Bronchial epithelial cell (primary cell): ENCODE data around the gene ITGBL1. TPM values are rescaled to one million over a fixed set of nuclear protein-coding genes. Genes with fewer than 3 reads are reported as not detected.

Source experiments
- DNase-seq: peaks from one replicate; pipeline ENCODE4 v3.0.0-alpha.2; 2010; ENCODE audit warnings: low read depth
- FAIRE-seq: peaks from 2 replicates; lab custom pipeline; 2011; peaks lifted over from hg19 to GRCh38; lab: Jason Lieb, UNC
- H3K27me3 ChIP-seq: 2 replicates; pipeline ENCODE4 v1.5.1; 2011; ENCODE audit warnings: low read length; ENCODE audit not compliant: control insufficient read depth, insufficient read depth
- H3K36me3 ChIP-seq: 2 replicates; pipeline ENCODE4 v1.5.1; 2011; ENCODE audit warnings: low read length; ENCODE audit not compliant: control insufficient read depth, insufficient read depth
- H3K4me3 ChIP-seq: 2 replicates; pipeline ENCODE4 v1.5.1; 2011; ENCODE audit warnings: mild to moderate bottlenecking, low read depth, low read length, control low read depth
- total RNA-seq: library from RNA; depleted of rRNA; stranded (reverse); fragments of >200 nt; gene quantifications from 2 replicates; pipeline ENCODE4 v1.2.1, GENCODE V29; 2014
- TF ChIP-seq, protein P1 (sequence below): IDR thresholded peaks from 2 replicates; pipeline ENCODE4 v1.5.1; 2011; ENCODE audit warnings: mild to moderate bottlenecking, moderate library complexity, low read length, control low read depth, inconsistent platforms; ENCODE audit not compliant: insufficient read depth, severe bottlenecking

The ITGBL1 gene
- total RNA-seq, 1 donor from 2014 or later = 1.1 TPM

DNA sequence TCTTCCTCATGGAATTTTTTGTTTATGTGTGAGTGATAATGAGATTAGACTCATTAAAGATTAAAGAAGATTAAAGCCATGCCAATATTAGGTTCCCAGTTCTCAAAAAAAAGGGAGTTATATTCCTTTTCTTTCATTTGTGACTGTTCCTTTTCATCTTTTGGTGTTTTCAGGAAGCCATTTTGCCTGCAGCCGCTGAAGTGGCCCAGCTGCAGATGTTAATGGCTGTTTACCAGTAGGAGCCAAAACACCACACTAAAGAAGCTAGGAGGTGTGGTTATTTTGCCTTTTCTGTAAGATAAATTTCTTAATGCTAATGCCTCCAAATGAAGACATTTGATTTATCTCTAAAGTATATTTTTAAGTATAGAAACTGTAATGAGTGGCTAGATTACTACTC, 36.3 kb downstream of the ITGBL1 start:
- Histone ChIP-seq H3K4me3 (no peak overlapping the region), H3K36me3 (no peaks in the 10 kb centered on the region), H3K27me3 (no peaks in the 10 kb centered on the region)
- FAIRE-seq (no peak), DNase-seq (no peak)
- TF ChIP-seq, protein P1, sequence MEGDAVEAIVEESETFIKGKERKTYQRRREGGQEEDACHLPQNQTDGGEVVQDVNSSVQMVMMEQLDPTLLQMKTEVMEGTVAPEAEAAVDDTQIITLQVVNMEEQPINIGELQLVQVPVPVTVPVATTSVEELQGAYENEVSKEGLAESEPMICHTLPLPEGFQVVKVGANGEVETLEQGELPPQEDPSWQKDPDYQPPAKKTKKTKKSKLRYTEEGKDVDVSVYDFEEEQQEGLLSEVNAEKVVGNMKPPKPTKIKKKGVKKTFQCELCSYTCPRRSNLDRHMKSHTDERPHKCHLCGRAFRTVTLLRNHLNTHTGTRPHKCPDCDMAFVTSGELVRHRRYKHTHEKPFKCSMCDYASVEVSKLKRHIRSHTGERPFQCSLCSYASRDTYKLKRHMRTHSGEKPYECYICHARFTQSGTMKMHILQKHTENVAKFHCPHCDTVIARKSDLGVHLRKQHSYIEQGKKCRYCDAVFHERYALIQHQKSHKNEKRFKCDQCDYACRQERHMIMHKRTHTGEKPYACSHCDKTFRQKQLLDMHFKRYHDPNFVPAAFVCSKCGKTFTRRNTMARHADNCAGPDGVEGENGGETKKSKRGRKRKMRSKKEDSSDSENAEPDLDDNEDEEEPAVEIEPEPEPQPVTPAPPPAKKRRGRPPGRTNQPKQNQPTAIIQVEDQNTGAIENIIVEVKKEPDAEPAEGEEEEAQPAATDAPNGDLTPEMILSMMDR = no peak

DNA sequence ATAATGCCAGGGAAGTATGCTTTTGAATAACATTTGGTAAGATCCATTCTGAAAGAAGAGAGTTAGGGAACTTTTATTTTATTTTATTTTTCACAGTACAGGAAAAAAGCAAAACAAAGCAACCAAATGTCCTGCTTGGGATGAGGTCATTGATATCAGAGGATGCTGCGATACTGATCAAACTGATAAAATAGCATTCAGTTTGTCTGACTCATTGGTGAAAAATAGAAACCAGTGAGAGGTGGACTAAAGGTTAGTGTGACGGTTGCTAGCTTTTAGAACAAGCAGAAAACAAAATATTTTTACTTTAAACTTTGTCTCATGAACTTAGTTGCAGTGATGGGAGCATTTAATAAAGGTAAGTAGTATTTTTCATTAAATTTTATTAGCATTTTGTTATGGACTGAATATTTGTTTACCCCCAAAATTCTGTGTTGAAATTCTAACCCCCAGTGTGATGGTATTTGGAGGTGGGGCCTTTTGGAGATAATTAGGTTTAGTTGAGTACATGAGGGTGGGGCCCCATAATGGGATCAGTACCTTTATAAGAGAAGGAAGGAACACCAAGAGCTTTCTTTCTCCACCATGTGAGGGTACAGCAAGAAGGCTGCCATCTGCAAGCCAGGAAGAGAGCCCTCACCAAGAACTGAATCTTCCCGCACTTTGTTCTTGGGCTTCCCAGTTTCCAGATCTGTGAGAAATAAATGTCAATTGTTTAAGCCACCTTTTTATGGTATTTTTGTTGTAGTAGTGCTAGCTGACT, 37.3 kb downstream of the ITGBL1 start:
- H3K36me3 ChIP-seq = no peaks in the 10 kb centered on the region
- FAIRE-seq = no peak
- DNase-seq = no peak
- H3K27me3 ChIP-seq = no peaks in the 10 kb centered on the region
- TF ChIP-seq, protein P1 = no peak
- H3K4me3 ChIP-seq = no peak overlapping the region

DNA sequence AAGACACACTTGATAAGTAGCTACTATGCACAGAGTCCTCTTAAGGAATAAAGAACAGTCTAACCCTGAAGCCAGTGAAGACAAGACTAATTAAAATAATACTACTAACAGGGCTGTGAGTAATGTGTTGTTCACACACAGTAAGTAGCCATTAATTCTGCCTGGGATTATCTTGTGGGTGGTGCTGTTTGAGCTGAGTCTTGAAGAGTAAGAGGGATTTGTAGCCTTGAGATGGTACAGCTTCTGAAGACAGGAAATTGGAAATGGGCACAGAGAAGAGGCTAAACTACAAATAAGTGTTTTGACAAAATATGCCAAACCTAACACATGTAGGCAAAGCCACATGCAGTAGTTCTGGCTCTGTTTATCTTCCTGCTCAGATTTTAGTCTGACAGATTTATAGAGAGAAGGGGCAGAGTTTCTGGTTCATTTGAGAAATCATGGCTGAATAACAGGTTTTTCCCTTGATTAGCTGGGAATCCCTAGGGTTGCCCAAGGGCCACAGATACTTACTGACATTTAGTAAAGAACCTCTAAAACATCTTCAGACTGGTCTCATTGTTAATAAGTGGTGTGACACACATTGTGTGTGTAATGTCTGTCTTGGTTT, 38.0 kb downstream of the ITGBL1 start:
- H3K4me3 ChIP-seq = no peak overlapping the region
- H3K27me3 ChIP-seq = no peaks in the 10 kb centered on the region
- TF ChIP-seq, protein P1 = no peak
- FAIRE-seq = no peak
- H3K36me3 ChIP-seq = no peaks in the 10 kb centered on the region
- DNase-seq = peak; percentile 54

DNA sequence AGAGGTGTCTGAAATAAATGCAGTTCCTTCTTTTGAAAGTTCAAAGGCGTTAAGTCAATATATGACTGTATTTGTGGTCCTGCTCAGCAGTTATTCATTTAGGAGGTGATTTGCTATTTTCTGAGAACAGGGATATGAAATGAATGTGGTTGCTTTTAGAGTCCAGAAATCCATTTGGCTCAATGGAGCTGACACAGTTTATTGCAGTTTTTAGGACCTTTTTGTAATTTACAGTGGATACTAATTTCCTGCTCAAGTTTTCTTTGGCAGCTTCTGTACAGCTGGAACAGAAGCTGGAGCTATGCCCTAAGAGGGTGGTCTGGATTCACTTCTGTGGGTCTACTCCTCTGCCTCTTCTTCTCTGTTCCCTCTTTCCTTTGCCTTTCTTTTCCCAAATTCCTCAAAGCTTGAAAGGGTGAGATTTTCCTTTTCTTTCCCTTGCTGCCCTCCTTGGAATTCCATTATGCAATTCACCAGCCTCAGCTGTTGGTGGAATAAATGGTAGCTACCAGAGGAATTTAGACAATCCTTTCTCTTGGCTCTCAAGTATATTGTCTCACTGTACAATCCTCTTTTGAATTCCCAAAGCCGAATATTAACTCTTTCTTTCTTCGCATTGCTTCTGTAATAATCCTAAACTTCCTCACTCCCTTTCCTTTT, 39.9 kb downstream of the ITGBL1 start:
- Histone ChIP-seq H3K36me3 (no peaks in the 10 kb centered on the region), H3K27me3 (no peaks in the 10 kb centered on the region), H3K4me3 (no peak overlapping the region)
- TF ChIP-seq, protein P1 = no peak
- DNase-seq (no peak), FAIRE-seq (no peak)

DNA sequence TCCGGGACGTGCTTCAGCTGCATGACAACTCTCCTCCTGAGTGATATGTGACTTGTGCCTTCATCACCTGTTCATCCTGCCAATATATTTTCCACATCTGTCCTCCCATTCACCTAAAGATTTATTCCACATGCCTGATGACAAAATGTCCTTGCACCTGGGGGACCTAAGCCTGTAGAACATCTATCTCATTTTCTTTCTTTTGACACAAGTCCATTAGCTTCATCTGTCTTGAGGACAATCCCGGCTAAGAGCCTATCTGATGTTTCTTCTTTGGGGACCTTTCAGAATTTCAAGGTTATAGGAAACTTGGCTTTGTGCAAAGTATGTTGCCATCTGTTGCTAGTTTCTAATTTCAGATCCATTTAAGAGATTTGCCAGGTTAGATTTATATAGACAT, 41.1 kb downstream of the ITGBL1 start:
- FAIRE-seq (no peak), DNase-seq (no peak)
- no peaks in the 10 kb centered on the region for H3K27me3 ChIP-seq
- H3K36me3 ChIP-seq = no peaks in the 10 kb centered on the region
- H3K4me3 ChIP-seq = no peak overlapping the region
- TF ChIP-seq, protein P1 = no peak
